HPDE6-E6E7 (cell line): ENCODE results near the gene PRR29.
A peak's percentile ranks its signal among the peaks of the same experiment; 100 is the strongest.
"Not testable (repeated sequence)": the region's sequence is repeated elsewhere in the genome, so short reads cannot be mapped to it uniquely, and the experiment has no call there.

Source experiments
- DNase-seq: peaks from one replicate; pipeline ENCODE4 v3.0.0; 2011; ENCODE audit warnings: missing footprints; ENCODE audit errors: extremely low spot score

Gene PRR29

DNA sequence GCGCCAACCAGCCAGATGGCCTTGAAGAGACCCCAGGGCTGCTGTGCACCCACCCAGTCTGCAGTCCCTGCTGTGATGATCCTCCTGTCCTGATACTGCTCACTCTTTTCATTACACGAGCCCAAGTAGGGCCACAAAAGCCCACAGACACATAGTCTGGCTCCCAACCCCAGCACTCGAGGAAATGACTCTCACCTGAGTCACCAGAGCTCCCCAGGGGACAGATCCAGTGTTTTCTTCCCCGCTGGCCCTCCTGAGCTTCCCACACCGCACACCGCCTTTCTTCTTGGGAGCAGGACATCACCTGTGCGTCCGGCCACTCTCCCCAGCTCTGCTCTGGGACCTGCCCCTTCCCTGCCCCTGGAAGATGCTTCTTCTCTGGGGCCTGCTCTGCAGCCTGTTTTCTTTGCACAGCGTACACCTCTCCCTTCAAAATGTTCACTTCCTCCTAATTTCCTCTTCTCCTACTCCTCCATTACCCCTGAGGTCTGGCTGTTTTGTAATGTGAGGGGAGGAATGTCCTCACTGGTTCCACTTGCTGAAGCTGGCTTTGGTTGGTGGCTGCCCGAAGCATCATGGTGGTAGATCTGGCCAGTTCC is 23.5 kb upstream of the PRR29 start:
- peak; percentile 86 for DNase-seq

DNA sequence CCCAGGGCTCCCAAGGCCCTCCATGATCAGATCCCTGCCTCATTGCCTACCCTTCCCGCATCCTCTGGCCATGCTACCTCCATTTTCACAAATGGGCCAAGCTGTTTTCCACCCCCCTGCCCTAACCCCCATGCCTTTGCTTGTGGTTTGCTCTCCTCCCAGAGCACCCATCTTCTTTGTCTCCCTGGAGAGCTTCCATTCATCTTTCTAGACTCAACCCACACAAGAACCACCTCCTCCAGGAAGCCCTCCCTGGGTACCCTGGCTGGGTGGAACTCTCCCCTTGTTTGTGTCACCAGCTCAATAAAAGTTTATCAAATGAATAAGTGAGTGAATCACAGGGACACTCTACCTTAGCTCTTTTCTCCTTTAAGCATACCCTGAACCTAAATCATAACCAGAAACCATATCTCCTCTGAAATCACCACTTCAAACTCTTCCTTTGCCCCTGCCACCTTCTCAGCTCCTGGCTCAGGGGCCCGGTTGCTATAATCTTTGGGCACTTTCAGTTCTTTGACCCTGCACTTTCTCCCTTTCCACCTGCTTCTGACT is 22.5 kb upstream of the PRR29 start:
- DNase-seq, result no peak

DNA sequence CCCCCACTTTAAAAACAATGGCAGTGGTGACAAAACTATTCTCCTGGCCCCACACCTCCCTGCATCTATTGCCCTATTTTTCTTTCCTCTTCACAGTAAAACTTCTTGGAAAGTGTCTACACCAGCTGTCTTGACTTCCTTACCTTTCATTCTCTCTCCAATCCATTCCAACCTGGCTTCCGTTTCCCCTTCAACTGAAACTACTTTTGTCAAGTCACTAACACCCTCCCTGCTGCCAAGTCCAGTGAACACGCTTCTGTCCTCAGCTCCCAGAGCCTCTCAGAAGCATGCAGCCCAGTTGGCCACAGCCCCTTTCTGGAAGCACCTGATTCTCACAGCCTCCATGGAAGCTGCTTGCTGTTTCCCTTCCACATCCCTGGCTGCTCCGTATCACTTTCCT is 21.4 kb upstream of the PRR29 start:
- DNase-seq, result no peak

DNA sequence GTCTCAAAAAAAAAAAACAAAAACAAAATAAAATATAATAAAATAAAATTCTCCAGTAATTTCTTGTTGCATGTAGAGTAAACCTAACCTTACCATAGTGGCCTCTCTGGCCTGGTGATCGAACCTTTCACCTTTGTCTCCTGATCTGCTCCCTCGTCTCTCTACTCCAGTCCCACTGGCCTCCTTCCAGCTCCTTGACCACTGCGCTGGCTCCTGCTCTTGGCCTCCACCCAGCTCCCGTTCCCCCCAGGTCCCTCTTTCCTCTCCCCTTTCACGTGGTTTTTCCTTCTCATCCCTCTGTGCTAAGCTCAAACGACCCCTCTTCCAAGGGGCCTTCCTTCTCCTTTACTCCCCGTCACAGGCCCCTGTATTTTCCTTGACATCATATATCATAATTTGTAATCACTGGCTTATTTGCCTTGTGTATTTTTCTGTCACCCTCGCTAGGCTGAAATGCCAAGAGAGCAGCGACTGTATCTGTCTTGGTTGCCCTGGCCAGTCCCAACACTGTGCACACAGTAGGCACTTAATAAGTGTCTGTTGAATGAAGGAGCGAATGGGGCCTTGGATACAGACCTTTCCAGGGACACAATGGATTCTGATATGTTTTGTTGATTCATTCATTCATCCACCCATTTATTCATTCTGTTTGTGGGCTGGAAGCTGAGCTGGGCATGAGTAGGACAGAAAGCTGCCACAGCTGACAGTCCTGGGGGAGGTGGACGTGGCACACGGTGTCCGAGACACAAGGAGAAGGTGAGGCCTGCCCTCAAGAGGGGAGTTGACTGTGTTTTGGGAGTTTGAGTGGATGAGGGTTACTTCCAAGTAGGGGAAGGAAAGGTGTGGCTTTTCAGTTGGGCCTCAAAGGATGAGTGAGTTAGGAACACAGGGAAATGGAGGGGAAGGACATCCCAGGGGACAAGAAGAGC is 19.6 kb upstream of the PRR29 start:
- DNase-seq, result no peak

DNA sequence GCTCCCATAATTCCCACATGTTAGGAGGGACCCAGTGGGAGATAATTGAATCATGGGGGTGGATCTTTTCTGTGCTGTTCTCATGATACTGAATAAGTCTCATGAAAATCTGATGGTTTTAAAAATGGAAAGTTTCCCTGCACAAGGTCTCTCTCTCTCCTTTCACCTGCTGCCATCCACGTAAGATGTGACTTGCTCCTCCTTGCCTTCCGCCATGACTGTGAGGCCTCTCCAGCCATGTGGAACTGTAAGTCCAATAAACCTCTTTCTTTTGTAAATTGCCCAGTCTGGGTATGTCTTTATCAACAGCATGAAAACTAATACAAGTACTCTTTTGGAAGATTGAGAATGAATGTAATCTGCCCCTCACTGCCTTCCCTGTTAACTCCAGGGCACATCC is 15.5 kb upstream of the PRR29 start:
- not testable (repeated sequence) for DNase-seq

DNA sequence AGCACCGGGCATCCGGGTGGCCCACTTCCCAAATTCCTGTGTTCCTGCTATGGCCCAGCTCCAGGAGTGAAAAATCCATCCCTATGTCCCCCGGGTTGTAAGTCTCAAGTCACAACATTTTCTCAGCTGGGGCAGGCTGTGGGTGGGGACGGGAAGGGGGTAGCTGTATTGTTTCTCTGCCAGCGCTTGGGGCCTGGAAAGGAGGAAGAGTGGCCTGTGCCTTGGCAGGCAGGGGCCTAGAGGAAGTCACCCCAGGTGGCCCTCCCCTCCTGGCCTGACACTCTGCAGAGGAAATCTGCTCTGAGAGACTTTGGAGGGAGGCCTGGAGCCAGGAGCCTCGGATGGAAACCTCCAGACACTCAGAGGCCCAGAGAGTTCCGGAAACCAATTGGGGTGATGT is 14.8 kb upstream of the PRR29 start:
- DNase-seq, result no peak

DNA sequence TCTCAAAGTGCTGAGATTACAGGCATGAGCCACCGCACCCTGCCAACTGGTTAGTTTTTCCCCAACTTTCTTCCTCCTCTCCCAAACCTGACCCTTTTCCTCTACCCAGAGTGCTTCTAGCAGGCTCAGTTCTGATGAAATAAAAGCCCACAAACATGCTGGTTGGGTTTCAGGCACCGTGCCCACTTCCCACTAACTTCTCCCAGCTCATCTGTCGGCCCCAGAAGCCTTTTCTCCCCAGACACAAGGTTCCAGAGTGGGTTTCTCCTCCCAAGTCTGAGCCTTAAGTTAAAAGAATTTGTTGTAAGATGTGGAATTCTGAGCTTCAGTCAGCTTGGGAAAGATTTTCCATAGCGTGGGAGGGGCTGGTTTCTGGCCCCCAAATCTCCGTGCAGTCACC is 13.9 kb upstream of the PRR29 start:
- no peak for DNase-seq

DNA sequence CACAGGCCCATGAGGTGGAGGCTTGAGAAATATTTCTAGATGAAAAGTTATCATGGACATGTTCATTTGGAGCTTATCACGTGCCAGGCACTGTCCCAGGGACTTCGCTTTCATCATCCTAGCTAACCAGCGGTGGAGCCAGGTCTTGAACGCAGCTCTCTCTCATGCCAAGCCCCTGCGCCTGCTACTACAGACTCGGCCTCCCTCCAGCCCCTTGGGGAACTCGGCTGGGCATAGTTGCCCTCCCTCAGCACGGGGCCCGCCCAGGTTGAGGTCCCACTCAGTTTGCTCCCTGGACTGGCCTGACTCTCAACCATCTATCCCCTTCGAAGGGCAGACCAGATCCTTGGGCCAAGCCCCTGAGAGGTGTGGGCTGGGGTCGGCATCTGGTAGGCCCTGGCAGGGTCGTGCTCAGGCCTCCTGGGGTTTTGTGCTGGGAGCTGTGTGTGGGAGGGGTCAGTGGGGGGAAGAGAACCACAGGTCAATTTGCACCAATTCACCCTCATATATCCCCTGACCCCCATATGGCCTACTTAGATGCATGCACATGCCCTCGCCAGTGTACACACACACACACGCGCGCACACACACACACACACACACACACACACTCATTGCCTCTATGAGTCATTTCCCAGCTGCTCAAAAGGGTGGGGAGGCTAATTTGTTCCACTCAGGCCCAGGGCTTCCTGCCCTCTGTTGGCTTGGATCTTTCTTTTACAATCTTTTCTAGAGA is 13.3 kb upstream of the PRR29 start:
- peak; percentile 72 for DNase-seq

DNA sequence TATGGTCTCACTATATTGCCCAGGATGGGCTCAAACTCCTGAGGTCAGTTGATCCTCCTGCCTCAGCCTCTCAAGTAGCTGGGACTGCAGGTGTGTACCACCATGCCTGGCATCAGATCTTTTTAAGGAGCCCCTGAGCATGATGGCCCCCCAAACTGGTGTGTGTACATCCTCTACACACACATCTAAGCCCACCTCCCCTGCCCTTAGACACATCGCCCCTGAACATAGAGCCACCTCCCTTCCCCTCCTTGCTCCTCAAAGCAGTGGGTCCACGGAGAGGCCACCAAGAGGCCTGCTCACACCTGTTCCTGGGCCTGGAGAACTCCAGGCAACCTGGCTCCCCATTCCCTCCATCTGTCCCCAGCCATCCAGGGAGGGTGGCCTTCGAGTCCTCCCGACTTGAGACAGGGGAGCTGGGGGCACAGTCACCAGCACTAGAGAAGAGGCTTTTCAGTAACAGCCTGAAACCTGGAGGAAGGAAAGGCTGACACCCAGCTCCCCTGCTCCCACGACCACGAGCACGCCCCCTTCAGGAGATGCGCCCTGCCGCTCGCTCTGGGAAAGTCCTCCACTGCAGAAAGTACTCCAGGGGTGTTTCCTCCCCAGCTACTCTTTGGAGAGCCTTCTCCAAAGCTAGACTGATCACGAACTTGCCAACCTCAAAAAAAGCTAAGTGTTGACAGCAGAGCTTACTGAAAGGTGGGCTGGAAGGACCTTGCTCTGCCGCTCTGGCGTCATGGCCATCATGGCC is 12.6 kb upstream of the PRR29 start:
- DNase-seq, result no peak

DNA sequence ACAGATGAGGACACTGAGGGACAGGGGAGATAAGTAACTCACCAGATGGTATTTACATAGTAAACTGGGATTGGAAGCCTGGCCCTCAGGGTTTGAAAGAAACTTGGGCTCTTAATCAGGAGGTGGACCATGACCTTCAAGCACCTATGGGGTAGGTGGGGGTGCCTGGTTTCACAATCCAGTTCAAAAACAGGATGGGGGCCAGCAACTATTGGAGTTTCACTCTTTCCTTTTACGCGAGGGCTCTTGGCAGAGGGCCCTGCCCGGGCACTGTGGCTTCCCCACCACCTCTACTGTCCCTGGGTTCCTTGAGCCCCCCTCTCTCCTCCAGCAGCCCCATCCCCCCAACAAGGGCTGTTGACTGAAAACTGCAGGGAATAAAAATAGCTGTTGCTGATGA is 11.3 kb upstream of the PRR29 start:
- DNase-seq, result no peak

DNA sequence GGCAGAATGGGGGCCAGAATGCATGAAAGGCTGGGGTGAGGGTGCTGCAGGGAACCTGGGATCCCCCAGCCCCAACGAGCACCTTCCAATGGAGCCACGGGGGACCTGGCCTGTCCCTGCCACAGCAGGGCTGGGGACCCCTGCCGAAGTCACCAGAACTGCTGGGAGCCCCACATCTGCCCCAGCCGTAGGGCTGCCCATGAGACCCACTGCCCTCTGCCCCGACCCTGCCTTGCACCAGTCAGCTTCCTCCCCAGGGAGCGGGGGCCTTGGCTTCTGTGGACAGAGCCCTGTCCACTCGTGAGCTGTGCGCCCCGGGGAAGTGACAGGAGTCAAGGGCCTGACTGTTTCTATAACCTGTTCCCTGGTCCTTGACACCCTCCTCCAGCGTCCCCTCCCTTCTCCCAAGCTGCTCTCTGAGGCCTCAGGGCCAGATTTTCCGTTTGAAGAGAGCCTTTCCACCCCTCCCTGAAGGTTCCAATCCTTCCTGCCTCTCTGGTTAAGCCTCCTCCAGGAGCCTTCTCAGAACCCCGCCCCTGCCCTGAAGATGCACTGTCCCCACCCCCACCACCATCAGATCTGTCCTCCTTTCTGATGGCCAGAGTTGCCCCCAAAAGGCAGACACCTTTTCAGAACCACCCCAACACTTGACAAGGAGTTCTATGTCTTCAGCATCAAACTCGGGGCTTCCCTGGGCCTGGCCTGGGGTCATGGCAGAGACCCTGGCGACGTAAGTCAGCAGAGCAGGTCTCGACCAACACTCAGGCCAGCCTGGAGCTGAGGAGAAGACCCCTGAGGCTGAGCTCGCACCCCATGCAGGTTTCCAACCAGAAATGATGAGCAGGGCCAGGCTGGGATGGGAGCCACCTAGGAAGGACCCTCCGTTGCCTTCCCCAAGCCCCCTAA is 10.7 kb upstream of the PRR29 start:
- DNase-seq, result no peak

DNA sequence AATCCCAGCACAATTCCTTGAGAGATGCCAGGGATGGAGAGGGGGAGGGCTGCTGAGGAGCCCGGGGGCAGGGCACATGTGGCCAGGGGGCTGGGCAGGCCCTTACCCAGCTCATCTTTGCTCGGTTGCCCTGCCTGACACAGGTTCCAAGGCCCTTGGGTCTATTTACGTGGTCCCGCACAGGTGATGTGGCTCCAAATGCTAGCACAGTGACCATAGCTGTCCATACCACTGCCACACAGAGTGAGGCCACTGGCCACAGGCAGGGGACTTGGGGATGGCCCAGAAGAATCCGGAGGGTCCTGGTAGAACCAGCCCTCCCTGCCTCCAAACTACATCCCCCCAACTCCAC is 10.0 kb upstream of the PRR29 start:
- no peak for DNase-seq

DNA sequence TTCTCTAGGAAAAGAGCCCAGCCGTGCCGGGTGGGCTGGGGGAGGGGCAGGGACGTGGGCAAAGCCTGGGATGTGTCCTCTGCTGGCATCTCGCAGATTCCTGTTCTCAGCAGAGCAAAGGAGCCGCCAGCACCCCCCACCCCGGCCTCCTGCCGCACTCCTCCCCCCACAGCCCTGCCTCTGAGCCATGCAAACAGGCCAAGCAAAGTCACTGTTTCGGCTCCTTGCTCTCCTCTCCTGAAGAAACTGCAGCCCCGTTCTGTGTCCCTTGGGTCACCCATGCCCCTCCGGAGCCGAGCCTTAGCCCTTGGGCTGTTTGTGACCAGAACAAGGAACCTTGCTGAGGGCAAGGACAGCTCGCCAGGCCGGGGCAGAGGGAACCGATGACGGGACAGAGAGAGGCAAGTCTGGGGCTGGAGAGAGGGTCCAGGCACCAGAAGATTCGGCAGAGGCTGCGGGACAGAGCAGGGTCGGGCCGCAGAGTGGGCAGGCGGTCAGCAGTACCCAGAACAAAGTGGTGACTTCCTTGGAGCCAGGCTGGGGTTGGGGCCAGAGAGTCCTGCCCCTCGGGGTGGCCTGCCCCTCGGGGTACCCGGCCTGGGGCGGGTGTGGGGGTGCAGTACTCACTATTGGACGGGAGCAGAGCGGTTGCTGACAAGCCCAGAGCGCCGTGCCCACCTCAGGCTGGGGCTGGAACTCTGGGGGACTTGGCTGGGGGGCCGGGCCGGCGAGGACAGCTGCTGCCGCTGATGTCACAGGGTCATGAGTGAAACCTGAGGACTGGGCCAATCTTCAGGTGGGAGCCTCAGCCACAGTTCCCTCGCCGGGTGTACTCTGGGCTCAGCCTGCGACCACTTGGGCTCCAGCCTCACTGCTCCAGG is 9.2 kb upstream of the PRR29 start:
- no peak for DNase-seq

DNA sequence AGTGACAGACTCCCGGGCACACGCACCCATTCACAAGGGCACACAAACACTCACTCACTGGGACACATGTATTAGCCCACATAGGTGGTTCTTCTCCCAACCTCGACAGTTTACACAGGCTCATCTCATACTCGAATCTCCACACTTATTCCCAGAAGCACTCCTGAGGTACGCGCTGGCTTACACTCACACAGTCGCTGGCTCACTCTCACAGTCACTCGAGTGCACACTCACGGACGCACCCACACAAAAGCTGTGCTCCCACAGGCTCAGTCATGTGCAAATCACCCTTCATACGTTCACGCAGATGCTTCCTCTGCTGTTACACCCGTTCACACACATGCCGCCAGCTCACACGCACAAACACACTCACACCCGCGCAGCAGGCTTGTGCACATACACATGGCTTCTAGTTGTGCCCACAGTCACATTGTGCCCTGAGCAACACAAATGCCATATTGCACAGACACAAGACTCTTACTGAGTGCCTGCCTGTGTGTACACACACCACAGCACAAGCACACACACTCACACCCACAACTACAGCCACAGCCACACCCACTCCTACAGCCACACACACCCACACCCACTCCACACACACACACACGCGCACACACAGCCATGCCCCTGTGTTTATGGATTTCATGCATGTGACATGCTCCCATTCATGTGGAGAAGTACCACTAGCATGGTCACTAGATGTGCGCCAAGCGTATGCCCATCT is 8.4 kb upstream of the PRR29 start:
- no peak for DNase-seq

DNA sequence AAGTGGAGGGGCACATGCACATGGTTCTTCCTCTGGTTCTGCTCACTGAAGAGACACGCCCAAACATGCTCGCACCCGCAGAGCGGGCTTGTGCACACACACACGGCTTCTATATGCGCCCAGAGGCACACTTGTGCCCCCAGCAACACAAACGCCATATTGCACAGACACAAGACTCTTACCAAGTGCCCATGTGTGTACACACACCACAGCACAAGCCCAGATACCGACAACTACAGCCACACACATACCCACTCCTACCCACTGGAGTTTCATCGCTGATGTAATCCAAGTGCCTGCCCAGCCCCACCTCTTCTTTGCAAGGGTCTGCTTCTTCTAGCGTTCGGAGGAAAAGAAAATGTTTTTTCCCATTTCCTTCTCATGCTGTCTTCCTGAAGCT is 6.5 kb upstream of the PRR29 start:
- no peak for DNase-seq

DNA sequence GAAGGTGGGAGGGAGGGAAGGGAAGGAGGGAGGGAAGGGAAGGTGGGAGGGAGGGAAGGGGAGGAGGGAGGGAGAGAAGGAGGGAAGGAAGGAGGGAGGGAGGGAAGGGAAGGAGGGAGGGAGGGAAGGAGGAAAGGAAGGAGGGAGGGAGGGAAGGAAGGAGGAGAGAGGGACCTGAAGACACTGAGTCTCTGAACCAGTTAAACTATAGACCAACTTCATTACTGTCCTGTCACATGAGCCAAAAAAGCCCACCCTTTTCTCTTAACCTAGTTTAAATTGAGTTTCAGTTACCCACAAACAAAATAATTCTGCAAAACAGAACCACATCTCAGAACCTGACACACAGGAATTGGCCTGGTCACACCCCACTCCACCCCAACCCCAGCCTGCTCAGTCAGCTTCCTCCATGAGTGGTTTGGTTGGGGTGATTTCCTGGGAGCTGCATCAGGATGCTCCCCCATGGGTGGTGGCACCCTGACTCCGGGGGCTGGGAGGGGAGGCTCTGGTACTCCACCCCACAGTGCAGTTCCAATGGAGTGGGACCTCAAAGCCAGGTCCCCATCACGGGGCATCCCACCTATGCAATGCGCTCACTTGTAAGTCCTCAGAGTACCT is 4.7 kb upstream of the PRR29 start:
- no peak for DNase-seq

DNA sequence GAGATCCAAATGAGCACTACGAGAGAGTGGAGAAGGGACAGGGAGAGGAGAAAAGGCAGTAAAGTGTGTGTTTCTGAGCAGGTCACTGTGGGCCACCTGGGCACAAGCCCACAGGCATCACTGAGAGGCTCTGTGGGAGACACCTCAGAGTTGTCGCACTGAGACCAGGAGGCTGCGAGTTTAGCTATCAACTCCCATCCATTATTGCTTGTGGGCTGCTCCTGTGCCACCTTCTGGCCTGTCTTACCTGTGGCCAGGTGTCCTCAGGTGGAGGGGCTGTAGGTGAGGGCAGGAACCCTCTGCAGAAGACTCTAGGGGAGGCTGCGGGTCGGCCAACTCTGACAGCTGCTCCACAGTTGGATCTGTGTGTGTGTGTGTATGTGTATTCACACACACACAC is 2.5 kb upstream of the PRR29 start:
- DNase-seq, result no peak

DNA sequence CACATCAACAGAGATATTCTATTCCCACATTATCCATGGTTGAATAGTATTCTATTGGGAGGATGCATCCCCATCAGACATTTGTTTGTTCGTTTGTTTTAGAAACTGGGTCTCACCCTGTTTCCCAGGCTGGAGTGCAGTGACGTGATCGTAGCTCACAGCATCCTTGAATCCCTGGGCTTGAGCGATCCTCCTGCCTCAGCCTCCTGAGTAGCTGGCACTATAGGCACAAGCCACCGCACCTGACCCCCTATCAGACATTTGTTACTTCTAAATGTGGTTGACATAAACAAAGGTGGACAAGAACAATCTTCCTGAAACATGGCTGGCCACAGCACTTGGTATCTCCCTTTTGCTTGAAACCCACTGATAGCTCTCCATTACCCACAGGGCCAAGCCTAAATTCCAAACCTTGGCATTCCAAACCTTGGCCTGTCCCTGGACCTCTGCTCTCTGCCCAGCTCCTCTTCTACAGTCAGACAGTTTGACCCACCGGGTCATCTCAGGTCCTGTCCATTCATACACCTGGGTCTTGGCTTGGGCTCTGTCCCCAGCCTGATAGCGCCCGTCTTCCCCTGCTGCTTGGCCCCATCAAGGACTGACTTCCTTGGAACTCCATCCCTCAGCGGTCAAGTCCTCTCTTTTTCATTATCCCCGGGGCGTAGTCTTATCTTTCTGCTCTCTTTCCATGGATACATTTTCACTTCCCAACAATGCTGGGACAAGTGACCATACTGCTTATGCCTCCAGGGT is 1.5 kb upstream of the PRR29 start:
- no peak for DNase-seq
